Prostate gland (tissue), 2 donors: ENCODE measurements around the gene CXorf66. TPM values are rescaled to one million over a fixed set of nuclear protein-coding genes. Genes with fewer than 3 reads are reported as not detected.

Experiments
- DNase-seq: peaks from one replicate; pipeline ENCODE4 v3.0.0-alpha.2; 2019; ENCODE audit warnings: low spot score
- H3K27ac ChIP-seq, 2 donors: fragments of 200-600 bp; sonication (generic); 2 replicates each; pipeline ENCODE4 v1.5.1; 2017 to 2019
- H3K27me3 ChIP-seq: fragments of 200-600 bp; sonication (generic); replicated peaks from 2 replicates; pipeline ENCODE4 v1.5.1; 2019; ENCODE audit not compliant: insufficient read depth
- H3K36me3 ChIP-seq, 2 donors: fragments of 200-600 bp; sonication (generic); 1 replicate in 1 of 2; 2 replicates in 1 of 2; pipeline versions ENCODE4 v1.5.1 to v1.8.1; 2017 to 2019
- H3K4me1 ChIP-seq: fragments of 200-600 bp; sonication (generic); replicated peaks from 2 replicates; pipeline ENCODE4 v1.5.1; 2019
- H3K4me3 ChIP-seq, 2 donors: fragments of 200-600 bp; sonication (generic); 2 replicates each; pipeline ENCODE4 v1.5.1; 2017 to 2019
- H3K9me3 ChIP-seq: fragments of 200-600 bp; sonication (generic); 2 replicates; pipeline ENCODE4 v1.5.1; 2017
- CTCF ChIP-seq, 4 experiments: fragments of 200-600 bp in 2 of 4; fragments of 450-650 bp in 2 of 4; sonication (generic) in 2 of 4; IDR thresholded peaks; 1 replicate in 3 of 4; 2 replicates in 1 of 4; pipeline ENCODE4 v1.5.1; 2016 to 2019; ENCODE audit warnings: antibody characterized with exemption in 4 of 4, mild to moderate bottlenecking in 2 of 4, moderate library complexity in 2 of 4
- POLR2A ChIP-seq: fragments of 450-650 bp; IDR thresholded peaks from one replicate; pipeline ENCODE4 v1.6.1; 2016; ENCODE audit warnings: antibody characterized with exemption, mild to moderate bottlenecking
- POLR2AphosphoS5 ChIP-seq: sonication (generic); formaldehyde crosslinking; IDR thresholded peaks from one replicate; pipeline ENCODE4 v1.6.1; 2017; ENCODE audit warnings: antibody characterized with exemption
- WGBS: methylation state at CpG from one replicate; pipeline ENCODE4 v1.1.5; 2018; 5-methylcytosine and 5-hydroxymethylcytosine counted together
- intact Hi-C: fragments of 100-400 bp; cut with DNase I; formaldehyde crosslinking; loops from one replicate; pipeline ENCODE4 v1.14.2; 2022
- total RNA-seq, 2 donors: library from RNA; depleted of rRNA; stranded (reverse); fragments of >200 nt; gene quantifications; one replicate each; pipeline ENCODE4 v1.1.0, GENCODE V29; 2016

Gene CXorf66
- total RNA-seq = under 1 TPM in 1 of 2 donors, not detected in 1; 0.45 TPM

- DNase-seq = no peak
These were observed at the start of gene CXorf66 for GRCh38 chrX:139965421-139965820. Gene CXorf66, minus strand, starts transcription at chrX:139965521. Its CDS starts 25 bp downstream, at chrX:139965496.

GRCh38 chrX:139982856-139983255 lies 17.5 kb upstream of the CXorf66 start:
- no peaks in the 10 kb centered on the region for H3K27me3 ChIP-seq
- no peaks in the 10 kb centered on the region for H3K36me3 ChIP-seq
- H3K4me1 ChIP-seq = no peaks in the 10 kb centered on the region
- 81% methylated on average over 3 of the region's 3 CpGs for WGBS
- H3K27ac ChIP-seq = no peak overlapping the region
- no peak for DNase-seq
- no peak overlapping the region for H3K4me3 ChIP-seq
- intact Hi-C loops = no loop called here
- no peaks in the 10 kb centered on the region for H3K9me3 ChIP-seq
- TF ChIP-seq CTCF (IDR thresholded peaks at IDR 0.05) = no peak

More at GRCh38 chrX:139965421-139965820, at the start of gene CXorf66:
- Histone ChIP-seq H3K27me3 (no peaks in the 10 kb centered on the region), H3K4me3 (no peak within 1 kb of the TSS), H3K9me3 (no peaks in the 10 kb centered on the region), H3K27ac (no peak within 1 kb of the TSS), H3K36me3 (no peaks in the 10 kb centered on the region), H3K4me1 (no peaks in the 10 kb centered on the region)
- WGBS = 95% methylated on average over 7 of the region's 7 CpGs
- intact Hi-C loops = no loop called here
- TF ChIP-seq POLR2A (no peak), CTCF (IDR thresholded peaks at IDR 0.05) (no peak), POLR2AphosphoS5 (no peak)

- Histone ChIP-seq H3K4me1 (no peaks in the 10 kb centered on the region), H3K27me3 (no peaks in the 10 kb centered on the region), H3K27ac (no peak overlapping the region), H3K9me3 (no peaks in the 10 kb centered on the region), H3K36me3 (no peaks in the 10 kb centered on the region), H3K4me3 (no peak overlapping the region)
- intact Hi-C loops = no loop called here
- no peak for TF ChIP-seq POLR2AphosphoS5
- TF ChIP-seq CTCF (IDR thresholded peaks at IDR 0.05) = no peak
- no peak for TF ChIP-seq POLR2A
- WGBS = 86% methylated on average over 3 of the region's 3 CpGs
- DNase-seq = no peak
These were observed 9.2 kb upstream of the CXorf66 start for GRCh38 chrX:139974471-139974870.

GRCh38 chrX:139972629-139973624 lies 7.6 kb upstream of the CXorf66 start:
- no peak overlapping the region for H3K4me3 ChIP-seq
- no peak for DNase-seq
- no peaks in the 10 kb centered on the region for H3K27me3 ChIP-seq
- no peak overlapping the region for H3K27ac ChIP-seq
- TF ChIP-seq POLR2A (no peak), CTCF (IDR thresholded peaks at IDR 0.05) (no peak), POLR2AphosphoS5 (no peak)
- 76% methylated on average over 6 of the region's 6 CpGs for WGBS
- no peaks in the 10 kb centered on the region for H3K9me3 ChIP-seq
- intact Hi-C loops = no loop called here
- no peaks in the 10 kb centered on the region for H3K4me1 ChIP-seq
- no peaks in the 10 kb centered on the region for H3K36me3 ChIP-seq

GRCh38 chrX:139972113-139972512 lies 6.8 kb upstream of the CXorf66 start:
- intact Hi-C loops = no loop called here
- no peak overlapping the region for H3K27ac ChIP-seq
- H3K9me3 ChIP-seq = no peaks in the 10 kb centered on the region
- WGBS = 63% methylated on average over 5 of the region's 5 CpGs
- no peaks in the 10 kb centered on the region for H3K27me3 ChIP-seq
- no peak overlapping the region for H3K4me3 ChIP-seq
- H3K4me1 ChIP-seq = no peaks in the 10 kb centered on the region
- no peak for DNase-seq
- no peaks in the 10 kb centered on the region for H3K36me3 ChIP-seq
- no peak for TF ChIP-seq POLR2AphosphoS5
- no peak for TF ChIP-seq CTCF (IDR thresholded peaks at IDR 0.05)
- TF ChIP-seq POLR2A = no peak
